ENCODE results near the gene PRR12.

Gene PRR12

DNA sequence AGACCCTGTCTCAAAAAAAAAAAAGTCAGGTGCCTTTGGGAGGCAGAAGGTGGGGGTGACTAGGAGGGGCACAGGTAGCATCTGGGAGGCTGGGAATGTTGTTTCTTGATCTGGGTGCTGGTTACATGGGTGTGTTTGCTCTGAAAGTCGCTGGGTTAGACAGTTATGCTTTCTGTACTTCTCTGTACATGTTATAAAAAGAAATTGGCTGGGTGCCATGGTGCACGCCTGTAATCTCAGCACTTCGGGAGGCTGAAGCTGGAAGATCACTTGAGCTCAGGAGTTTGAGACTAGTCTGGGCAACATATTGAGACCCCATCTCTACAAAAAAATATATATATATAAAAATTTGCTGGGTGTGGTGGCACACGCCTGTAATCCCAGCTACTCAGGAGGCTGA is 25.7 kb upstream of the PRR12 start:
- DNase-seq (ENCODE audit: low spot score): peak; percentile 47

DNA sequence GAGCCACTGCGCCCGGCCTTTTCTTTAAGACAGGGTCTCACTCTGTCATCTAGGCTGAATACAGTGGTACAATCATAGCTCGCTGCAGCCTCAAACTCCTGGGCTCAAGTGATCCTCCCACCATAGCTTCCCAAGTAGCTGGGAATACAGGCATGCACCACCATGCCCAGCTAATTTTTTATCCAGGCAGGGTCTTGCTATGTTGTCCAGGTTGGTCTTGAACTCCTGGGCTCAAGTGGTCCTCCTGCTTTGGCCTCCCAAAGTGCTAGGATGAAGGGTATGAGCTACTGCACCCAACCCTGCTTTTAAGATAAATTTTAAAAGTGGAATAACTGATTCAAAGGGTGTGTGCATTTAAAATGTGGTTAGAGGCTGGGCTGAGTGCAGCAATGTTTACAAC is 24.7 kb upstream of the PRR12 start:
- DNase-seq (ENCODE audit: low spot score): no peak

DNA sequence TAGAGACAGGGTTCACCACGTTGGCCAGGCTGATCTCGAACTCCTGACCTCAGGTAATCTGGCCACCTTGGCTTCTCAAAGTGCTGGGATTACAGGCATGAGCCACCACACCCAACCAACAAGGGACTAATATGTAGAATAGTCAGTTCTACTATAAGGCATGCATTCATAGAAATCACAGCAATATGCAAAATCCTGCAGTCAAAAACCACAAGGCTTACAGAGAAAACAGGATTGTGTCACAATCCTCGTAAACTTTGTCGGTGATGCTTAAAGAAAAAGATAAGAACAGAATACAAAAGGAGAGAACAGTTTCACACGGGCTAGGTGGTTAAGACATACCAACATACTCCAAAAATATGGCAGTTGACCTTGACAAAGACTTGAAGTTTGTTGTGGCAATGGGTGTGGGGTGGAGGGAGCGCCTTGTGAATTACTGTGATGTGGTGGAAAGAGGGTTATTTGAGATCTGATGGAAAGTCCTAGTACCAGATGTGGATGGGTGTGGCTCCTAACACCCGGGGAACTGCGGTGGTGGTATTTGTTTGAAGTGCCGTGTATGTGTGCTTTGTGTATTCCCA is 23.0 kb upstream of the PRR12 start:
- peak; percentile 89 for DNase-seq (ENCODE audit: low spot score)

DNA sequence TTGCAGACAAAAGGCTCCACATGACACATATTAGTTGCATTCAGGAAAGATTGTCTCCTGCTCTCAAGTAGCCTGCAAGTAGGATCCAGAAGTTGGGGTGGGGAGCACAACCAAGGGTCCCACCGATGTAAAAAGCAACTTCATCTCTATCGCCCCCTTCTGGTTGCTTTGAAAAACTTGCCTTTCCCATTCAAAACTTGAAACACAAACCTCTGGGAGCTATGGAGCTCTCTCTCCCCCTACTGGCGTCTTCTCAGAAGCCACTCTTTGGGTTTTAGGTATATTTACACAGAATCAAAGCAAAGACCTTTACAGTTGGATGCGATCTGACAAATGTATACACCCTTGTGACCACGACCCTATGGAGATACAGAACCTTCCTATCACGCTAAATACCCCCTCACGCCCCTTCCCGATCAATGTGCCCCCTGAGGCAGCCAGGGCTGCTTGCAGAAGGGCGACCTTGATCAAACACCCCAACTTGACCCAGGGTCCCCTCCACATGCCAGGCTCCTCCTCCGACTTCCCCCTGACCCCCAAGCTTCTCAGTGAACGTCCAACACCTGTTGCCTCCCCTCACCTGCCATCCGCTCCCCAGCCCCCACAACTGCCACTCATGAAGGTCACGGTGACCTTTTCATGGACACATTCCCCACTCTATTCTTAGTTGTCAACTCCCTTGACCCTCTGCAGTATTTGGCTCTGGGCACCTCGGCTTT is 20.7 kb upstream of the PRR12 start:
- DNase-seq (ENCODE audit: low spot score): peak; percentile 88

DNA sequence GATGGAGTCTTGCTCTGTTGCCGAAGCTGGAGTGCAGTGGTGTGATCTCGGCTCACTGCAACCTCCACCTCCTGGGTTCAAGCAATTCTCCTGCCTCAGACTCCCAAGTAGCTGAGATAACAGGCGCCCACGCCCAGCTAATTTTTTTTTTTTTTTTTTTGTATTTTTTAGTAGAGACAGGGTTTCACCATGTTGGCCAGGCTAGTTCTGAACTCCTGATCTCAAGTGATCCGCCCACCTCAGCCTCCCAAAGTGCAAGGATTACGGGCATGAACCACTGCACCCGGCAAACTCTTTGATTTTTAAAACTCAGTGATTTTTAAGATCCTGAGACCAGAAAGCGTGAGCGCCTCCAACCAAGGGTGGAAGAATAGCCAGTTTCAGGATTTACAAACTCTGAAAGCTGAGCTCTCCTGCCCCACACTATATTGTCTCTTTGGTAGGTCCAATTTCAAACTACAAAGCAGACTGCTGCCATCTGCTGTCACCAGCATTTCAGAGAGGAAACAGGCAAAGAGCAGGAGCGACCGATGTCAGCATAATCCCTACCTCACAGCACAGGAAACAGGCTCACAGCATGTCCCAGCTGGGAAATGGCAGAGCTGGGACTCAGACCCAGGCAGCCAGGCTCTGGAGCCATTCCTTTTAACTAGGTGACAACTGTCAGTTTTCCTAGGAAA is 19.8 kb upstream of the PRR12 start:
- DNase-seq (ENCODE audit: low spot score): peak; percentile 59

DNA sequence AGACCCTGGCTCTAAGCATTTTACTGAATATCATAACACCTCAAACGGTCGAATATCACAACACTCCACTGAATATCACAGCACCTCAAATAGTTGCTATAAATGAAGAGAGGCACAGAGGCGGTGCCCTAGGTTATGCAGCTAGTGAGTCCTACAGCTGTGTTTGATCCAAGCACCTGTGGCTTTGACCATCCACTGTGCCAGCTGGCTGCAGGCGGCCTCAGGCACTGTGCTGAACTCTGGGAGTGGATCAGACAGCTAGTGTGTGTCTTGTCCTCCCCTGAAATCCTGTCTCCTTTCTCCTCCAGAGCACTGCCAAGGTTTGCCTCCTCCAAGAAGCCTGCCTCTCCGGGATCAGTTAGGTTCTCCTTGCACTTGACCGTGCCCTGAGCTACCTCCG is 18.0 kb upstream of the PRR12 start:
- no peak for DNase-seq (ENCODE audit: low spot score)

DNA sequence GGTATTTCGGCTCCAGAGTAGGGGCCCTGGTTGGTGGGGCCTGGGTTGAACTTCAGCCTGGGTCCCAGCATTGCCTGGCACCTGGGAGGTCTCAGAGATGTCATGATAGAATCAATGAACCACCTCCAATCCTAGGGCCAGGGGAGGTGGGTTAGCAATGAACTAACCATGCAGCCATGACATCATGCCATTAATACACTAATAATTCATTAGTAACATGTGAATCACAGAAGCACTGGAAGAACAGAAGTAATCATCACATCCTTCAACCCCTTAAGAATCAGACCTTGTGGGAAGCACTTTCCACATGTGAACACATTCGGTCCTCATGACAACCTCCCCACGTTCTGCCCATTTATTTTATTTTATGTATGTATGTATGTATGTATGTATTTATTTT is 17.6 kb upstream of the PRR12 start:
- no peak for DNase-seq (ENCODE audit: low spot score)

DNA sequence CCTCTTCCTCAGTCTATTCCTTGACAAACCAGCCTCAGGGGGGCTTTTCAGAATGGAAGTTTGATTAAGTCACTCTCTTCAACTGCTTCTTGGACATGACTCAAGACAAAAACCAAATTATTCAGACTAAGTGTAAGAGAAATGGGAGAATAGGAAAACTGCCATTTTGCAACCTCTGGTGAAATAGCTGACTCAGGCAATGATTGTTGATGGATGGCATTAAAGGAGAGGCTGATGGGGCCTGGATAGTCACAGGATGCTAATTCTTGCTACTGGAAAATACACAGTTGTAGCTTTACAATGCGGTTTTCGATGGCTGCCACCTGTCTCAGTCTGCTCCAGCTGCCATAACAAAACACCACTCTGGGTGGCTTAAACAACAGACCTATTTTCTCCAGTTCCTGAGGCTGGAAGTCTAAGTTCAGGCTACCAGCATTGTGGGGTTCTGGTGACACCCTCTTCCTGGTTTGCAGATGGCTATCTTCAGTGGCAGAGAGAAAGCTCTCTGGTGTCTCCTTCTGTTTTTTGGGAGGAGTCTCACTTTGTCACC is 16.7 kb upstream of the PRR12 start:
- DNase-seq (ENCODE audit: low spot score): no peak

DNA sequence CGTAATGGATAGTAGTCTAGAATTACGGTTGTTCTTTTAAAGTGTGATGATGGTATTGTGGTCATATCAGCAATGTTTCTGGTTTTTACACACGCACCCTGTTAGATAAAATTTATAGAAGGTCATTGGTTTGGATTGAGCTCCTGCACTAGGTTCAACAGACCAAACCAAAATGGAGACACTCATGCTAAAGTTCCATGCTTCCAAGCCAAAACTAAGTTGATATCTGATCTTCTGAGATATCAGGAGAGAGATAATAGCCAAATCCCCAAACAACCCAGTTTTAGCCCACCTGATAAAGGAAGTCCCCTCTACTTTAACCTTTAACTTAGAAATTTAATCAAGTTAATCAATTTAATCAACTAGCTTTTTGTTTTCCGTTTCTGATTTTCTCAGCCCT is 11.8 kb upstream of the PRR12 start:
- no peak for DNase-seq (ENCODE audit: low spot score)

DNA sequence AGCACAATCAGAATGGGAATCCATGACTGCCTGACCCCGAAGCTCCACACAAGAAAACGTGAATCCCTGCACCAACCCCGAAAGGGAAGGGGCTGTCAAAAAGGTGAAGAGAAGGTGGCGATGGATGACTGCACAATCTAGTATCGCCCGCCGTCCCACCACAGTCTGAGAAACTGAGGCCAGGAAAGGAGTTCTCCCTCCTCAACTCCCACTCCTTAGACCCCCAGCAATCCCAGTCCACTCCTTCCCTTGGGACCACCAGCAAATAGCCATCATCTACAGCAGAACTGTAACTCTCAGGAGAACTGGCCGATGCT is 11.1 kb upstream of the PRR12 start:
- DNase-seq (ENCODE audit: low spot score): no peak

DNA sequence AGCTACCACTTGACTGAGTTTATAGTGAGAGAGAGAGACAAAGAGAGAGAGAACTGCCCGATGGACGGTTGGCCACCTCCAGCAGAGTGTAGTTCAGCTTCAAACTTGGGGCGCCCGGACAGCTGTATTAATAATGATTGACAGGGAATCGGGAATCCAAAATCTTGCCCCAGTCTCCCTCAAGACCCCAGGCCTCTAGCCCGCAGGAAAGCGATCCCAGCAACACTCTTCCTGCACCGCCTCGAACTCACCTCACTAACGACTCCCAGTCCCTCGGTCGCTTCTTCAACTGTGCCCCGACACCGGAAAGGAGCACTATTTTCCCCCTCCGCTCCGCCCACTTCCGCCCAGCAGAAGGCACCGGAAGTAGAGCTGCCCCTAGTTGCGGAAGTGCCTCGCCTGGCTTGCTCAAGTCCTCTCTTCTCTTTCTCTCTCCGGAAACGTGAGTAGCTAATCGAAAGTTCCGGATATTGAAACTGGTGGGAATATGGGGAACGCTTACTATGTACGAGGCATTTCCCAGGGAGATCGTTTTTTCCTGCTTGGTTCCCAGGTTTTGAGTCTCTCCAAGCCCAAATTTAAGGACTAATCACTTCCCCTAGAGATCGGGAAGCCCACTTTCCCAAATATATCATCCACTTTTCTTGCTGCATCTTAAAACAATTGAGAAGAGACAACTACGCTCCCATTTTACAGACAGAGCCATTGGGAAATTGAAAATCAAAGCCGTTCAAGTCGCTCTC is 10.5 kb upstream of the PRR12 start, which contains the start of gene NOSIP:
Gene NOSIP (minus strand): TSS at position 293 of the 743 bp plus-strand sequence. CDS start 19,865 bp downstream, outside the sequence.
- DNase-seq (ENCODE audit: low spot score): peak; percentile 98

DNA sequence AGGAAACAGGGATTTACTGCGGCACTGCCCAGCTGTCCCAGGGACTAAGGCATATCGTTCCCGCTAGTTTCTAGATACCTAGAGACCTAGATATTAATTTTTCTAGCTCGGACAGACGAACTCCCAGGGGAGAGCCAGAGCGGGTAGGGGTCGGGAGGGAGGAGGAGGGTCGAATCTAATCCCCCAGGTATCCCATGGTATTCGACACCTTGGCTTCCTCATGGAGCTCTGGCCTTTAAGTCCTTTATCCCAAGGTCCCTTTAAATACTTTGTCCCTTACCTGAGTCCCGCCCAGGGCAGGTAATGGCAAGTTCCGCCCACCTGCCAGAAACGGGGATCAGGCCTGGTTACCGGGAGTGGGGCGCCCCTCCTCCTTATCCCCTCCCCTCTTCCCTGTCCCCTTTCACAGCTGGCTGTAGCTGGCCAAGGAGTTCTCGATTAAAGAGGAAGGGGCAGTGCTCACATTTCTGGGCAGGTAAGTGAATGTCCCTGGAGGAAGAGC is 9.9 kb upstream of the PRR12 start, which contains the start of gene PRRG2:
Gene PRRG2 (plus strand): TSS at position 310 of the 502 bp plus-strand sequence. CDS start 1,904 bp downstream, outside the sequence.
- DNase-seq (ENCODE audit: low spot score): no peak

DNA sequence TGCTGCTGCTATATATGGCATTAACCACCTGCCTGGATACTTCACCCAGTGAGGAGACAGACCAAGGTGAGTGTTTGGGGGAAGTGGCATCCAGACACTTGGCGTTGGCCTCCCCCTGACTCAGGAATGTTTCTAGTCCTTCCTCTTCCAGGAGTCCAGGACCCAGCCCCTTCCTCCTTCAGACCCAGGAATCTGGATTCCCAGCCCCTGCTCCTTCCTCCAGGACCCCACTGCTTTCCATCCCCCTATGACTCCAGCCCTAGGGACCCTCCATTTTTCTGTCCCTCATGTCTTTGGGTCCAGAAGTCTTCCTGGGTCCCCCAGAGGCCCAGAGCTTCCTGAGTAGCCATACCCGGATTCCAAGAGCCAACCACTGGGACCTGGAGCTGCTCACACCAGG is 7.7 kb upstream of the PRR12 start:
- no peak for DNase-seq (ENCODE audit: low spot score)

DNA sequence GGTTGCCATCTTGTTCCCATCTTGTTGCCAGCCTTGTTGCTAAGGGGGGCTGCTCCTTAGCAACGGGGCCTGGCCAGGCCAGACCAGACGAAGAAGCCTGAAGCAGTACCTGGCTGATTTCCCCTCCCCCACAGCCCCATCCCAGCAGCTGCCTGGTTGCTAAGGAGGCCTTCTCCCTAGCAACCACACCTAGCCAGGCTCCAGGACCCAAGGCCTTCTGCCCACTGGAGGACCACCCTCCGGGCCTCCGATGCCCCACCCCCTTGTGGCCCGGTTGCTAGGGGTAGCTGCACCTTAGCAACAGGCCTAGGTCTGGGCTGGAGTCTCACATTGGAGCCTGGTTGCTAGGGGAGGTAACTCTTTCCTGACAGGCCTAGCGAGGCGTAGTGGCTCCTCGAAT is 6.0 kb upstream of the PRR12 start:
- DNase-seq (ENCODE audit: low spot score): no peak

DNA sequence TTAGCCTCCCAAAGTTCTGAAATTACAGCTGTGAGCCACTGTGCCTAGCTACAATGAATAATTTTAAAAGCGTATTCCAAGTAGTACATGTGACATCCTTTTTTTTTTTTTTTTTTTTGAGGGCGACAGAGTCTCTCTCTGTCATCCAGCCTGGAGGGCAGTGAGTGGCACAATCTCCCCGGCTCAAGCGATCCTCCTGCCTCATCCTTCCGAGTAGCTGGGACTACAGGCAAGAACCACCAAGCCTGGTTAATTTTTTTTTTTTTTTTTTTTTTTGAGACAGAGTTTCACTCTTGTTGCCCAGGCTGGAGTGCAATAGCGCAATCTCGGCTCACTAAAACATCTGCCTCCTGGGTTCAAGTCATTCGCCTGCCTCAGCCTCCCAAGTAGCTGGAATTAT is 3.8 kb upstream of the PRR12 start:
- DNase-seq (ENCODE audit: low spot score): no peak

DNA sequence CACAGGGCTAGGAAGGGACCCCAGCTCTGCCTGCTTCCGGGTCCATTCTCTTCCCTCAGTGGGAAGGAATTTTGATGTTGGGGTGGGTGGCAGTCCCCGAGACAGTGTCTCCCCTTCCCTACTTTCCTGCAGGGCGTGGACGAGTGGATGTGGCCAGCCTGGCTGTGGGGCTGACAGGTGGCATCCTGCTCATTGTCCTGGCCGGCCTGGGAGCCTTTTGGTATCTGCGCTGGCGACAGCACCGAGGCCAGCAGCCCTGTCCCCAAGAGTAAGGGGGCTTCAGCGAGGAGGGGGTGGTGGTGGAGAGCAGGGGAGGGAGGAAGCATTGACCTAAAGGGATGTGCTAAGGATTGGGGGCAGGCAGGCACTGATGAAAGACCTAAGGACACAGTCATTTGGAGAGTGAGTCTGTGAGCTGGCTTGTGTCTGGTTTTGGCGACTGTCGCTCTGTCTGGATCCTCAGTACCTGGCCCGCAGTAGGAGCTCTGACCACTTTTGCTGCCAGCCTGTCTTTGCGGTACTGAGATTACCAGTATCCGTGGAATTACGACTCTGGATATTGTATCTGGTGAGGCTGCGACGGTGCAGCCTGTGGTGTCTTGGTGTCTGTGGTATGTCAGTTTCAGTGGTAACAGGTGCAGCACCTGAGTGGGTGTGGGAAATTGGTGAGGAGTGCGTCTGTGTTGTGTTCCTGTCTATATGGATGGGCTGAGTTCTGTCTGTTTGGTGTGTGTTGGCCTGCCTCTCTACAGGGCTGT is 2.4 kb upstream of the PRR12 start:
- DNase-seq (ENCODE audit: low spot score): peak; percentile 14

DNA sequence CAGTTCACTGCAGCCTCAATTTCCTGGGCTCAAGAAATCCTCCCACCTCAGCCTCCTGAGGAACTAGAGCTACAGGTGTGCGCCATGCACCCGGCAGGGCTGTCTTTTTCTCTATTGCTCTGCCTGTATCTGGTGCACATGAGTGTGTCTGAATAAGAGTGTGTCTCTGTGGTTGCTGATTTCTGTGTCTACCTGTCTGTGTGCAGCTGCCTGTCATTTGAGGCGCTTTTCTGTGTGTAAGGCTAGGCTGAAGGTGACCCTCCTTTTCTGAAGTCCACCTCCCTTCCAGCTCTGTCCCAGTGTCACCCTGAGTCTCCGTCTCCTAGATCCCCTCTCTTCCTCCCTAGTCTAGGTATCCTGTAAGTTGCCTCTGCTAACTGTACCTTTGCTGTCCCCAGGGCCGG is 1.5 kb upstream of the PRR12 start:
- peak; percentile 15 for DNase-seq (ENCODE audit: low spot score)

DNA sequence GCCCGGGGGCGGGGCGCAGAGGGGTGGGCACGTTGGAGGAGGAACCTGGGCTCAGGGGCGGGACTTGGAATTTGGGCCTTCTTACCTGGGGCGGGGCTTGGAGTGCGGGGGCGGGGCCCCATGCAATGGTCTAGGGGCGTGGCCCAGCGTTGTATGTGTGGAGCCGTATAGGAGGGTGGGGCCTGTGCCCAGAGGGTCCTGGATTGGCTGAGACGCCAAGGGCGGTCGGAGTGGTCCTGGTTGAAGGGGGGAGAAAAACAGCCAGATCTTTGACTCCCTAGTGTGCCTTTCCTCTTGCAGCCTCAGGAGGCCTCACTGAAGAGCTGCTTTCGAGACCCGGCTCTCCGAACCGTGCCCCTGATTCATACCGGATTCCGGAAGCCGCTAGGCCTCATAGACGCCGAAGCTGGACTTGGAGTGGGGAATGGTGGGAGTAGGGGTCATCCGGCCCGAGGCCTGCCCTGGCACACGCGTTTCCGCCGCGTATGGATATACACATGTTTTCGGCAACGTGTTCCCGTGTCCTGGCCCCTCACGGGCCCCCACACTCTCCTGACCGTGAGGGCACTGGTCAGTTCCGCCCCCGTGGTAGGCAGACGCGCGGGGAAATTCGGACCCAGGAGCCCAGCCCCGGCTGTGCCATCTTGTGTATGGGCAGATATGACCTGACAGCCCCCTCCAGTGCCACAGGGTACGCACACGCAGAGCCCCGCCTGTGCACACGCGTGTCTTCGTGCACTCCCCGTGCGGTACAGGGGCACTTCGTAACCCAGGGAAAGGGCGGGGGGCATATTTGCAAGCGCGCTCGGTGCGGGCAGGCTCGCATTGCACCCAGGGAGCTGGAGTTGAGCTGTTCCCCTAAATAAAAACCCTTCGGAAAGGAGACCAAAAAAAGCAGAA is 661 bp upstream of the PRR12 start:
- peak; percentile 97 for DNase-seq (ENCODE audit: low spot score)

DNA sequence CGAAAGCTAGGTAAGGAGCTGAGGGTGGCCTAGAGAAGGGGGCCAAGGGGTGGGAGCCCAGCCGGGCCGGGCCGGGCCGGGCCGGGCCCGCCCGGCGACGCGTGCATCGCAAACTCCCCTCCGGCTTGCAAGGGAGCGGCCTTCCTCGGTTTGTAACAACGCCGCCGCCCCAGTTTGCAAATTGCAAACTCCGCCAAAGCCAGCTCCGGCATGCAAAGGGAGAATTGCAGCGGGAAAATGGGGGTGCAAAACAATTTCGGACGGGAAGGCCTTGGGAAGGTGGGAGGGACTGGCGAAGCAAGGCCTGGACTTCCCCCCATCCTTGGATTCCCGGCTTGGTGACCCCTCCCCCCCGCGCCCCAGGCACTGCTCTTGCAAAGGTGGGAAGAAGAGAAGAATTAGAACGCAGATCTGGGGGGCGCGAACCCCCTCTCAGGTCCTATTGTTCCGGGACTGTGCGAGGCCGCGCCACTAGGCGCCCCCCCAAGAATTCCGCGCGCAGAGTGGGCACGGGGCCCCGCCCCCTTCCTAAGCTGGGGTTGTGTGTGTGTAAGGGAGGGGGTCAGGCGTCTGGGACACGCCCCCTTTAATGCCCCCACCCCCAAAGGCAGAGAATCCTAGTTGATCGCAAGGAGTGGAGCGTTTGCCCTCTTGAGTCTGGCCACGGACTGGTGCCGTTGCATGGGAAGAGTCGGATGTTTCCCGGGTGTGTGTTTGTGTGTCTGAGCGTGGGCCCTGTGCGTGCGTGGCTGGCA is 926 bp downstream of the PRR12 start:
- peak; percentile 38 for DNase-seq (ENCODE audit: low spot score)

Data from CD4-positive, alpha-beta T cell treated with Interleukin-2 at 100 ng/mL for 4 hours (primary cell).